MCF 10A (cell line): ENCODE results near the gene ADAM22. TPM values are rescaled to one million over a fixed set of nuclear protein-coding genes. Genes with fewer than 3 reads are reported as not detected.

Experiments
- BruUV-seq: library from RNA; stranded (reverse); fragments of 400-500 nt; replicated peaks from 2 replicates; lab custom pipeline; 2021; lab: Mats Ljungman, UMichigan
- CTCF ChIA-PET: fragments of 300-600 bp; sonication (Branson Sonifier 250); formaldehyde crosslinking; extraction: SDS; loops from one replicate; lab custom pipeline; 2021; ENCODE audit warnings: antibody characterized with exemption, inconsistent platforms; lab: Yijun Ruan, JAX
- POLR2A ChIA-PET: fragments of 300-600, 350-650 bp; sonication (Branson Sonifier 250); formaldehyde crosslinking; extraction: SDS; loops from one replicate; lab custom pipeline; 2020; ENCODE audit warnings: antibody characterized with exemption, inconsistent platforms; lab: Yijun Ruan, JAX
- DNase-seq: peaks from one replicate; pipeline ENCODE4 v3.0.0-alpha.2; 2018; ENCODE audit not compliant: unreplicated experiment
- H3K27ac Mint-ChIP-seq: one replicate; pipeline ENCODE4 v1.8.0; 2022; ENCODE audit warnings: mild to moderate bottlenecking, low read depth, mixed read lengths; ENCODE audit not compliant: unreplicated experiment
- H3K27me3 Mint-ChIP-seq: one replicate; pipeline ENCODE4 v1.8.0; 2022; ENCODE audit warnings: mixed read lengths; ENCODE audit not compliant: insufficient read depth, unreplicated experiment
- H3K36me3 Mint-ChIP-seq: one replicate; pipeline ENCODE4 v1.8.0; 2022; ENCODE audit warnings: mild to moderate bottlenecking, moderate library complexity, mixed read lengths; ENCODE audit not compliant: insufficient read depth, unreplicated experiment
- H3K4me1 Mint-ChIP-seq: one replicate; pipeline ENCODE4 v1.8.0; 2022; ENCODE audit warnings: mixed read lengths; ENCODE audit not compliant: insufficient read depth, unreplicated experiment
- H3K4me3 Mint-ChIP-seq: one replicate; pipeline ENCODE4 v1.8.0; 2022; ENCODE audit warnings: mild to moderate bottlenecking, moderate library complexity, mixed read lengths; ENCODE audit not compliant: unreplicated experiment
- H3K9me3 Mint-ChIP-seq: one replicate; pipeline ENCODE4 v1.8.0; 2022; ENCODE audit warnings: mixed read lengths; ENCODE audit not compliant: unreplicated experiment
- CTCF ChIP-seq: fragments of 200-600 bp; IDR thresholded peaks from one replicate; pipeline ENCODE4 v1.8.0; 2022; ENCODE audit warnings: antibody characterized with exemption, mild to moderate bottlenecking; ENCODE audit not compliant: unreplicated experiment
- intact Hi-C: fragments of 100-400 bp; cut with micrococcal nuclease; formaldehyde crosslinking; loops from 2 replicates; pipeline ENCODE4 v1.14.1; 2022
- total RNA-seq: library from RNA; stranded (reverse); gene quantifications from 2 replicates; pipeline ENCODE4 v1.2.3, GENCODE V29; 2022

ADAM22 gene
- total RNA-seq, 1 experiment from 2014 or later, result not detected

- ChIA-PET POLR2A (interaction anchor here (2.3 kb wide), 1 partner anchor 10 kb away, joined by 7 read pairs; no protein-coding TSS in a partner anchor), CTCF (interaction anchor here (0.7 to 1.0 kb wide), 2 partner anchors 36 to 790 kb away, joined by 3 read pairs; no protein-coding TSS in a partner anchor)
- peaks cover 60% of the 10 kb centered on the region for H3K36me3 Mint-ChIP-seq
- H3K4me1 Mint-ChIP-seq, result no peaks in the 10 kb centered on the region
- H3K27ac Mint-ChIP-seq, result no peak overlapping the region
- no TSS peak for BruUV-seq
- no peak for DNase-seq
- no peak overlapping the region for H3K4me3 Mint-ChIP-seq
- intact Hi-C loops, result no loop called here
- no peaks in the 10 kb centered on the region for H3K27me3 Mint-ChIP-seq
- no peaks in the 10 kb centered on the region for H3K9me3 Mint-ChIP-seq
- TF ChIP-seq CTCF, result no peak
These were observed 272.2 kb downstream of the ADAM22 start for GRCh38 chr7:88206254-88206653.

- Mint-ChIP-seq H3K27ac (no peak overlapping the region), H3K4me3 (no peak overlapping the region), H3K9me3 (no peaks in the 10 kb centered on the region), H3K4me1 (no peaks in the 10 kb centered on the region), H3K36me3 (peaks cover 66% of the 10 kb centered on the region), H3K27me3 (no peaks in the 10 kb centered on the region)
- TF ChIP-seq CTCF, result no peak
- POLR2A ChIA-PET, result interaction anchor here (0.5 to 1.1 kb wide), 2 partner anchors 12 to 643 kb away, joined by 3 read pairs; partner anchors contain the start of gene SRI
- no TSS peak for BruUV-seq
- intact Hi-C loops, result no loop called here
- CTCF ChIA-PET, result interaction anchor here (0.8 to 1.7 kb wide), 2 partner anchors 8 to 10 kb away, joined by 4 to 5 read pairs; no protein-coding TSS in a partner anchor
- no peak for DNase-seq
These were observed 274.5 kb downstream of the ADAM22 start for GRCh38 chr7:88208521-88208920.

- H3K27ac Mint-ChIP-seq, result no peak overlapping the region
- peaks cover 56% of the 10 kb centered on the region for H3K36me3 Mint-ChIP-seq
- H3K4me1 Mint-ChIP-seq, result no peaks in the 10 kb centered on the region
- no peak for TF ChIP-seq CTCF
- no TSS peak for BruUV-seq
- ChIA-PET CTCF (interaction anchor here (0.5 to 1.1 kb wide), 3 partner anchors 17 to 149 kb away, joined by 3 to 4 read pairs (median 4); no protein-coding TSS in a partner anchor), POLR2A (interaction anchor here (0.9 kb wide), 1 partner anchor 22 kb away, joined by 3 read pairs; no protein-coding TSS in a partner anchor)
- intact Hi-C loops, result no loop called here
- H3K27me3 Mint-ChIP-seq, result no peaks in the 10 kb centered on the region
- no peak for DNase-seq
- H3K9me3 Mint-ChIP-seq, result no peaks in the 10 kb centered on the region
- H3K4me3 Mint-ChIP-seq, result no peak overlapping the region
These were observed 278.9 kb downstream of the ADAM22 start for GRCh38 chr7:88212918-88213317.

- TF ChIP-seq CTCF, result no peak
- CTCF ChIA-PET, result interaction anchor here (0.6 to 1.3 kb wide), 3 partner anchors 9 to 1223 kb away, joined by 3 to 4 read pairs (median 4); no protein-coding TSS in a partner anchor
- Mint-ChIP-seq H3K9me3 (no peaks in the 10 kb centered on the region), H3K27me3 (no peaks in the 10 kb centered on the region), H3K36me3 (peaks cover 40% of the 10 kb centered on the region), H3K27ac (no peak overlapping the region), H3K4me3 (no peak overlapping the region), H3K4me1 (peaks cover 6% of the 10 kb centered on the region)
- intact Hi-C loops, result no loop called here
- no peak for DNase-seq
- no TSS peak for BruUV-seq
- POLR2A ChIA-PET, result interaction anchor here (1.1 kb wide), 1 partner anchor 12 kb away, joined by 3 read pairs; no protein-coding TSS in a partner anchor
These were observed 280.4 kb downstream of the ADAM22 start for GRCh38 chr7:88214456-88214855.
